HepG2 (cell line): ENCODE measurements around the gene SLC22A23. TPM values are rescaled to one million over a fixed set of nuclear protein-coding genes. Genes with fewer than 3 reads are reported as not detected.

Experiments
- BCL3 ChIP-seq: sonication (generic); formaldehyde crosslinking; IDR thresholded peaks from 2 replicates; pipeline ENCODE4 v1.5.1; 2020; ENCODE audit warnings: mild to moderate bottlenecking, missing genetic modification reagents, moderate library complexity
- FIP1L1 ChIP-seq: fragments of 200-400 bp; formaldehyde crosslinking; IDR thresholded peaks from 2 replicates; pipeline ENCODE4 v1.6.1; 2018; ENCODE audit warnings: low read depth, mild to moderate bottlenecking, low read length, moderate library complexity, borderline replicate concordance; ENCODE audit not compliant: insufficient read depth
- GTF3A ChIP-seq: sonication (generic); formaldehyde crosslinking; conservative IDR thresholded peaks from 2 replicates; pipeline ENCODE4 v1.4.0; 2020; ENCODE audit warnings: mild to moderate bottlenecking, missing genetic modification reagents
- HDAC6 ChIP-seq: fragments of 200-600 bp; sonication (generic); IDR thresholded peaks from 2 replicates; pipeline ENCODE4 v1.7.0; 2017; ENCODE audit warnings: mild to moderate bottlenecking, antibody characterized with exemption, low read length, low read depth
- JUN ChIP-seq: sonication (generic); formaldehyde crosslinking; IDR thresholded peaks from 2 replicates; pipeline ENCODE4 v1.4.0; 2020; ENCODE audit warnings: mild to moderate bottlenecking, missing genetic modification reagents
- MBD4 ChIP-seq: IDR thresholded peaks from 2 replicates; pipeline ENCODE4 v1.6.1; 2012; ENCODE audit warnings: low read length, inconsistent platforms, borderline replicate concordance
- MED13 ChIP-seq: sonication (generic); formaldehyde crosslinking; IDR thresholded peaks from 2 replicates; pipeline ENCODE4 v1.5.0; 2020; ENCODE audit warnings: missing genetic modification reagents
- NCOA2 ChIP-seq: sonication (generic); formaldehyde crosslinking; IDR thresholded peaks from 2 replicates; pipeline ENCODE4 v1.8.0; 2022; ENCODE audit warnings: inconsistent platforms
- RERE ChIP-seq: IDR thresholded peaks from 2 replicates; pipeline ENCODE4 v1.6.1; 2016; ENCODE audit warnings: low read depth, missing genetic modification reagents, missing compliant biosample characterization
- SIN3A ChIP-seq: IDR thresholded peaks from 2 replicates; pipeline ENCODE4 v1.6.1; 2011; ENCODE audit warnings: low read depth, mild to moderate bottlenecking, control low read depth, low read length, borderline replicate concordance
- USF2 ChIP-seq, 2 experiments: sonication (generic) in 1 of 2; formaldehyde crosslinking in 1 of 2; IDR thresholded peaks; 2 replicates each; pipeline versions ENCODE4 v1.5.1 to v1.6.1; 2011 to 2020; ENCODE audit warnings: borderline replicate concordance in 1 of 2, low read depth in 1 of 2, low read length in 1 of 2, mild to moderate bottlenecking in 1 of 2, missing genetic modification reagents in 1 of 2, moderate library complexity in 1 of 2
- ZKSCAN5 ChIP-seq: sonication (generic); formaldehyde crosslinking; IDR thresholded peaks from 2 replicates; pipeline ENCODE4 v1.5.1; 2020; ENCODE audit warnings: mild to moderate bottlenecking, missing genetic modification reagents
- ZNF564 ChIP-seq: sonication (generic); formaldehyde crosslinking; IDR thresholded peaks from 2 replicates; pipeline ENCODE4 v1.8.1; 2023; ENCODE audit warnings: mild to moderate bottlenecking, missing genetic modification reagents
- ZNF879 ChIP-seq: sonication (generic); formaldehyde crosslinking; IDR thresholded peaks from 2 replicates; pipeline ENCODE4 v1.8.1; 2023; ENCODE audit warnings: missing genetic modification reagents
- polyA plus RNA-seq, 8 experiments: library from polyadenylated mRNA; depleted of rRNA in 3 of 8; stranded (reverse) in 7 of 8; unstranded in 1 of 8; fragments of >200 nt; fragmentation: Illumina TruSeq in 4 of 8; extraction: Trizol in 4 of 8; gene quantifications; 2 replicates each; pipeline versions ENCODE4 v1.2.1 to v1.2.3, GENCODE V29; 2011 to 2016; ENCODE audit warnings: low read depth in 4 of 8, missing spikeins in 1 of 8, mixed read lengths in 1 of 8; ENCODE audit not compliant: insufficient read depth in 1 of 8
- total RNA-seq, 5 experiments: library from RNA; depleted of rRNA; stranded (reverse); fragments of >200 nt; fragmentation: Illumina TruSeq; extraction: Trizol; gene quantifications; 2 replicates each; pipeline ENCODE4 v1.2.3, GENCODE V29; 2016; ENCODE audit warnings: low read depth in 1 of 5
- TF ChIP-seq, protein P1 (sequence below): sonication (generic); formaldehyde crosslinking; IDR thresholded peaks from 2 replicates; pipeline ENCODE4 v1.8.1; 2023; ENCODE audit warnings: mild to moderate bottlenecking, missing genetic modification reagents

SLC22A23 gene
- total and polyA plus RNA-seq, 2 of the 13 experiments (the other 11 are each of a cell fraction or from before 2014, with no cell fraction given): 11.8 to 17.5 TPM

DNA sequence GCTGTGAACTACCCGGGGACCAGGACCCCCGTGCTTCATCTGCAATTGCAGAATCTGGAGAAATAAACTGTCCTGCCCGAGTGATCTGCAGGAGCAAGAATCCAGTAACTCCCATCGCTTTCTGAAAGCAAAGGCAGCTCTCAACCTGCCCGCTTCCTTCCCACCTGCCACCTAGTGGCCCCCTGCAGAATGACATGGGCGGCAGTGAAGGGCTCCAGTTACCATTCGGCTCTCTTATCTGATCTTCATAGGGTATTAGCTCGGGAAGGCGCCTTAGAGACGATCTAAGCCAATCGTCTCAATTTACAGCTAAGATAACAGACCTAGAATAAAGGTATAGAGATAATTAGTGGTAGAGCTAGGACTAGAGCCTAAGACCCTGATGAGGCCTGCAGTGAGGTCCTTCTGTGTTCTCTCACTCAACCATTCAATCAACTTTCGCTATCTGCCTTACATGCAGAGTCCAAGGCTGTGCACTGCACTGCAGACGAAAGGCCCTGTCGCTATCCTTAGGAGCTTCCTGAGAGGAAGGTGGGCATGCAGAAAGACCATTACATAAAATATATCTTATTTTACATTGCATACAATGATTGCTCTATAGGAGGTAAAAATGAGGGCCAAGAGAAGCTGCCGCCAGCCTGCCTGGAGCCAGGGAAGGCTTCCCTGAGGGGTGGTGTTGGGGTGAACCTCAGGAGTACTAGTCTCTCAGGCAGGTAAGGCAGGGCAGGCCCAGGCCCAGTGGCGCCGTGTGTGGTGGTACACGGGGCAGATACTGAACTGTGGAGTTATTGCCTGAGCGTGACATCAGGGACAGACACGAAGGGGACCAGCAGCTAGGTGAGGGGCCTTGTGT, 205.2 kb downstream of the SLC22A23 start (continued):
- no peak for TF ChIP-seq HDAC6
- TF ChIP-seq GTF3A (CRISPR knock-in tag): no peak
- no peak for TF ChIP-seq MBD4
- TF ChIP-seq ZNF879 (CRISPR knock-in tag): no peak
- TF ChIP-seq ZNF564 (CRISPR knock-in tag): no peak
- TF ChIP-seq BCL3: no peak; the same call in 1 of the 2 replicates
- no peak for TF ChIP-seq MED13
- TF ChIP-seq FIP1L1: no peak
- no peak for TF ChIP-seq SIN3A
- TF ChIP-seq RERE (CRISPR knock-in tag): no peak
- TF ChIP-seq JUN: no peak
- TF ChIP-seq NCOA2 (CRISPR knock-in tag): no peak
- no peak for TF ChIP-seq USF2 (IDR thresholded peaks at IDR 0.05; ENCODE audit: low read depth, low read length)
- TF ChIP-seq USF2 (CRISPR knock-in tag; IDR thresholded peaks at IDR 0.05; ENCODE audit: borderline replicate concordance): no peak
- no peak for TF ChIP-seq ZKSCAN5
- TF ChIP-seq, protein P1, sequence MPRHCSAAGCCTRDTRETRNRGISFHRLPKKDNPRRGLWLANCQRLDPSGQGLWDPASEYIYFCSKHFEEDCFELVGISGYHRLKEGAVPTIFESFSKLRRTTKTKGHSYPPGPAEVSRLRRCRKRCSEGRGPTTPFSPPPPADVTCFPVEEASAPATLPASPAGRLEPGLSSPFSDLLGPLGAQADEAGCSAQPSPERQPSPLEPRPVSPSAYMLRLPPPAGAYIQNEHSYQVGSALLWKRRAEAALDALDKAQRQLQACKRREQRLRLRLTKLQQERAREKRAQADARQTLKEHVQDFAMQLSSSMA: no peak
